Esophagus muscularis mucosa (tissue), 3 donors: Measurements from ENCODE around the gene CBFA2T3.

Experiments
- CTCF ChIP-seq, 3 experiments: fragments of 200-600 bp in 2 of 3; fragments of 450-650 bp in 1 of 3; sonication (generic) in 2 of 3; IDR thresholded peaks; one replicate each; pipeline ENCODE4 v1.5.1; 2017 to 2019; ENCODE audit warnings: antibody characterized with exemption in 3 of 3, mild to moderate bottlenecking in 2 of 3, moderate library complexity in 1 of 3
- POLR2A ChIP-seq: fragments of 450-650 bp; IDR thresholded peaks from one replicate; pipeline ENCODE4 v1.6.1; 2017; ENCODE audit warnings: antibody characterized with exemption, moderate library complexity, mild to moderate bottlenecking, low read depth
- POLR2AphosphoS5 ChIP-seq, 2 donors: sonication (generic); formaldehyde crosslinking; IDR thresholded peaks; one replicate each; pipeline ENCODE4 v1.6.1; 2017; ENCODE audit warnings: antibody characterized with exemption in 2 of 2

DNA sequence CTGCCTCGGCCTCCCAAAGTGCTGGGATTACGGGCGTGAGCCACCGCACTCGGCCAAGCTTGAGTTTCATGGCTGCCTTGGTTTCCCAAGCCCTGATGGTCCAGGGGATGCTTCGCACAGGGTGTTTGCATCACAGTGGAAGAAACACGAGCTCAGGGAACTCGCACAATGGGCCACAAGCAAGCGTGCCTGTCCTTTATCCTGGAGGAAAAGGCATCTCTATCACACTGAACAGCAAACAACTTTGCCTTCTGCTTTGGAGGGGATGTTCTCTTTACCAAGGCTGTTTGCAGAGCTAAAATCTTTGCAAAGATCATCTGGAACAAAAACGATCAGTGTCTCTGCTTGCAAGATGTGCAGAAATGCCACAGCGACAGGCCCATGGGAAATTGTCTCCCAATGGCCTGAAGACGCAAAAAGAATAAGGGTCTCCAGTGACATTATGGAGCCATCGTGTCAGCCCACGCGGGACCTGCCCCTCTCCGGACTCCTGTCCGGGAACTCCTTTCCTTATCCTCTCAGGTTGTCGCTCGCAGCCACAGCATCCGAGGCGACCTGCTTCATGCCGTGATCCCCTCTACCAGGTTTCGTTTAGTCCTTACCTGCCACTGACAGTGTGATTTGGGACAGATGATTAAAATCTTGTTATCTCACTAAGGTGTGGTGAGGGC lies 44.1 kb upstream of the CBFA2T3 start:
- TF ChIP-seq CTCF (IDR thresholded peaks at IDR 0.05), result no peak
- no peak for TF ChIP-seq POLR2A
- no peak for TF ChIP-seq POLR2AphosphoS5 (IDR thresholded peaks at IDR 0.05)
